ENCODE measurements around the gene ANXA4. TPM values are rescaled to one million over a fixed set of nuclear protein-coding genes. Genes with fewer than 3 reads are reported as not detected.
"Not testable (repeated sequence)": the region's sequence is repeated elsewhere in the genome, so short reads cannot be mapped to it uniquely, and the experiment has no call there.

ANXA4 gene
- total RNA-seq, 2 donors from 2014 or later = 22.4 to 32.0 TPM

GRCh38 chr2:69735686-69736085 is 6.2 kb upstream of the ANXA4 start:
- Mint-ChIP-seq H3K9me3 (no peaks in the 10 kb centered on the region), H3K36me3 (no peaks in the 10 kb centered on the region), H3K27ac (no peak overlapping the region)
- ATAC-seq = no peak
- DNase-seq (ENCODE audit: low spot score in 2 of 2) = no peak

- H3K9me3 Mint-ChIP-seq; ATAC-seq; DNase-seq (ENCODE audit: low spot score in 2 of 2); H3K27ac Mint-ChIP-seq: not testable (repeated sequence)
- H3K36me3 Mint-ChIP-seq = peaks cover 6 to 10% of the 10 kb centered on the region in 2 donors
These were observed 3.8 kb upstream of the ANXA4 start for GRCh38 chr2:69738149-69738548.

GRCh38 chr2:69740502-69740951 is 1.4 kb upstream of the ANXA4 start:
- Mint-ChIP-seq H3K36me3 (peaks cover 6 to 10% of the 10 kb centered on the region in 2 donors), H3K27ac (no peak overlapping the region), H3K9me3 (no peaks in the 10 kb centered on the region)
- DNase-seq (ENCODE audit: low spot score in 2 of 2) (no peak), ATAC-seq (no peak)

- ATAC-seq = peak; percentile 32 to 34
- peaks cover 6 to 10% of the 10 kb centered on the region in 2 donors for H3K36me3 Mint-ChIP-seq
These were observed 732 bp upstream of the ANXA4 start for GRCh38 chr2:69741229-69741574.

GRCh38 chr2:69742322-69742952 is 503 bp downstream of the ANXA4 start:
- DNase-seq (ENCODE audit: low spot score in 2 of 2) (no peak), ATAC-seq (peak in 1 of 2 donors; percentile 56)
- Mint-ChIP-seq H3K27ac (peak overlapping the region in 1 of 2 donors; percentile 84), H3K36me3 (peaks cover 6 to 10% of the 10 kb centered on the region in 2 donors), H3K9me3 (no peaks in the 10 kb centered on the region)

More at GRCh38 chr2:69741229-69741574, 732 bp upstream of the ANXA4 start:
- DNase-seq (ENCODE audit: low spot score in 2 of 2) = peak in 1 of 2 donors; percentile 35
- no peaks in the 10 kb centered on the region for H3K9me3 Mint-ChIP-seq
- H3K27ac Mint-ChIP-seq = peak overlapping the region; percentile 84 to 96

GRCh38 chr2:69743847-69744264 is 1.9 kb downstream of the ANXA4 start:
- no peak for DNase-seq (ENCODE audit: low spot score in 2 of 2)
- peaks cover 6 to 10% of the 10 kb centered on the region in 2 donors for H3K36me3 Mint-ChIP-seq
- no peak for ATAC-seq
- no peaks in the 10 kb centered on the region for H3K9me3 Mint-ChIP-seq
- no peak overlapping the region for H3K27ac Mint-ChIP-seq

GRCh38 chr2:69744456-69744855 is 2.5 kb downstream of the ANXA4 start:
- ATAC-seq (no peak), DNase-seq (ENCODE audit: low spot score in 2 of 2) (no peak)
- H3K27ac Mint-ChIP-seq = no peak overlapping the region
- H3K9me3 Mint-ChIP-seq = no peaks in the 10 kb centered on the region
- H3K36me3 Mint-ChIP-seq = peaks cover 6 to 10% of the 10 kb centered on the region in 2 donors

- ATAC-seq (no peak), DNase-seq (ENCODE audit: low spot score in 2 of 2) (no peak)
- Mint-ChIP-seq H3K36me3 (peaks cover 6 to 10% of the 10 kb centered on the region in 2 donors), H3K9me3 (no peaks in the 10 kb centered on the region), H3K27ac (no peak overlapping the region)
These were observed 3.1 kb downstream of the ANXA4 start for GRCh38 chr2:69745035-69745434.

GRCh38 chr2:69750246-69750645 is 8.3 kb downstream of the ANXA4 start:
- no peak overlapping the region for H3K27ac Mint-ChIP-seq
- H3K9me3 Mint-ChIP-seq = no peaks in the 10 kb centered on the region
- no peaks in the 10 kb centered on the region for H3K36me3 Mint-ChIP-seq
- DNase-seq (ENCODE audit: low spot score in 2 of 2) (no peak), ATAC-seq (no peak)

GRCh38 chr2:69753659-69754363 is 11.9 kb downstream of the ANXA4 start:
- ATAC-seq (no peak), DNase-seq (ENCODE audit: low spot score in 2 of 2) (no peak)
- Mint-ChIP-seq H3K27ac (no peak overlapping the region), H3K9me3 (no peaks in the 10 kb centered on the region), H3K36me3 (no peaks in the 10 kb centered on the region)

GRCh38 chr2:69754633-69755032 is 12.7 kb downstream of the ANXA4 start:
- H3K9me3 Mint-ChIP-seq = no peaks in the 10 kb centered on the region
- DNase-seq (ENCODE audit: low spot score in 2 of 2) (no peak), ATAC-seq (no peak)
- no peak overlapping the region for H3K27ac Mint-ChIP-seq
- H3K36me3 Mint-ChIP-seq = no peaks in the 10 kb centered on the region

- DNase-seq (ENCODE audit: low spot score in 2 of 2) (no peak), ATAC-seq (peak in 1 of 2 donors; percentile 70)
- Mint-ChIP-seq H3K9me3 (no peaks in the 10 kb centered on the region), H3K36me3 (no peaks in the 10 kb centered on the region), H3K27ac (no peak overlapping the region)
These were observed 14.0 kb downstream of the ANXA4 start for GRCh38 chr2:69755862-69756467.

- Mint-ChIP-seq H3K27ac (no peak overlapping the region), H3K36me3 (no peaks in the 10 kb centered on the region), H3K9me3 (no peaks in the 10 kb centered on the region)
- ATAC-seq = no peak
- no peak for DNase-seq (ENCODE audit: low spot score in 2 of 2)
These were observed 20.1 kb downstream of the ANXA4 start for GRCh38 chr2:69762025-69762424.

GRCh38 chr2:69762513-69763494 is 20.9 kb downstream of the ANXA4 start:
- H3K27ac Mint-ChIP-seq = no peak overlapping the region
- no peaks in the 10 kb centered on the region for H3K9me3 Mint-ChIP-seq
- no peaks in the 10 kb centered on the region for H3K36me3 Mint-ChIP-seq
- no peak for DNase-seq (ENCODE audit: low spot score in 2 of 2)
- no peak for ATAC-seq

GRCh38 chr2:69763831-69764230 is 21.9 kb downstream of the ANXA4 start:
- not testable (repeated sequence) for H3K27ac Mint-ChIP-seq; ATAC-seq; DNase-seq (ENCODE audit: low spot score in 2 of 2); H3K9me3 Mint-ChIP-seq; H3K36me3 Mint-ChIP-seq

- Mint-ChIP-seq H3K9me3 (no peaks in the 10 kb centered on the region), H3K36me3 (no peaks in the 10 kb centered on the region), H3K27ac (no peak overlapping the region)
- DNase-seq (ENCODE audit: low spot score in 2 of 2) (no peak), ATAC-seq (peak; percentile 68 to 94)
These were observed 22.6 kb downstream of the ANXA4 start for GRCh38 chr2:69764286-69765095.
